IMR-90 (cell line): ENCODE data around the gene RPL36. TPM values are rescaled to one million over a fixed set of nuclear protein-coding genes. Genes with fewer than 3 reads are reported as not detected.
A peak's percentile ranks its signal among the peaks of the same experiment; 100 is the strongest.

ENCODE experiments used
- ATAC-seq: fragments of 200-7000 bp; cut with Tn5 transposase; 2 replicates; pipeline ENCODE4 v1.9.1; 2020; ENCODE audit warnings: low read depth, mild to moderate bottlenecking, moderate library complexity
- BruUV-seq: library from RNA; stranded (reverse); fragments of 400-500 nt; replicated peaks from 2 replicates; lab custom pipeline; 2021; lab: Mats Ljungman, UMichigan
- CTCF ChIA-PET: fragments of 300-600 bp; formaldehyde crosslinking; extraction: SDS; loops from one replicate; lab custom pipeline; 2021; ENCODE audit warnings: antibody characterized with exemption; lab: Yijun Ruan, JAX
- POLR2A ChIA-PET: fragments of 300-600 bp; sonication (Branson Sonifier 250); formaldehyde crosslinking; loops from one replicate; lab custom pipeline; 2022; ENCODE audit warnings: antibody characterized with exemption; ENCODE audit not compliant: unreplicated experiment; lab: Charles Lee
- DNase-seq: peaks from one replicate; pipeline ENCODE4 v3.0.0; 2013
- H2AFZ ChIP-seq: replicated peaks from 2 replicates; pipeline ENCODE3; 2013; ENCODE audit warnings: low read length, mild to moderate bottlenecking; ENCODE audit not compliant: poor library complexity
- H2AK5ac ChIP-seq: 2 replicates; pipeline ENCODE4 v1.6.1; 2013; ENCODE audit warnings: low read depth, low read length, inconsistent platforms
- H2AK9ac ChIP-seq: replicated peaks from 2 replicates; pipeline ENCODE3; 2013; ENCODE audit warnings: mild to moderate bottlenecking, low read depth, low read length, moderate library complexity; ENCODE audit not compliant: poor library complexity
- H2BK120ac ChIP-seq: 2 replicates; pipeline ENCODE4 v1.6.1; 2013; ENCODE audit warnings: low read depth, low read length, inconsistent platforms
- H2BK15ac ChIP-seq: 3 replicates; pipeline ENCODE4 v1.6.1; 2013; ENCODE audit warnings: low read depth, low read length, inconsistent platforms
- H2BK20ac ChIP-seq: 2 replicates; pipeline ENCODE4 v1.6.1; 2013; ENCODE audit warnings: low read depth, mild to moderate bottlenecking, inconsistent platforms, low read length, moderate library complexity
- H2BK5ac ChIP-seq: 2 replicates; pipeline ENCODE4 v1.6.1; 2013; ENCODE audit warnings: mild to moderate bottlenecking, low read depth, low read length, inconsistent platforms; ENCODE audit not compliant: poor library complexity, severe bottlenecking
- H3K14ac ChIP-seq: replicated peaks from 2 replicates; pipeline ENCODE4 v1.6.1; 2013; ENCODE audit warnings: low read depth, low read length, inconsistent platforms
- H3K18ac ChIP-seq: 2 replicates; pipeline ENCODE4 v1.6.1; 2013; ENCODE audit warnings: low read depth, low read length, control low read depth
- H3K23ac ChIP-seq: 2 replicates; pipeline ENCODE4 v1.6.1; 2013; ENCODE audit warnings: low read depth, low read length, inconsistent platforms
- H3K27ac ChIP-seq: 2 replicates; pipeline ENCODE4 v1.5.1; 2013; ENCODE audit warnings: mild to moderate bottlenecking, control low read depth, low read length; ENCODE audit not compliant: insufficient read depth
- H3K27me3 ChIP-seq: 2 replicates; pipeline ENCODE4 v1.6.1; 2013; ENCODE audit warnings: low read length; ENCODE audit not compliant: control insufficient read depth, insufficient read depth
- H3K36me3 ChIP-seq: 2 replicates; pipeline ENCODE4 v1.6.1; 2013; ENCODE audit warnings: low read length, mixed read lengths; ENCODE audit not compliant: control insufficient read depth, insufficient read depth
- H3K4ac ChIP-seq: 2 replicates; pipeline ENCODE4 v1.6.1; 2013; ENCODE audit warnings: low read depth, low read length, inconsistent platforms
- H3K4me1 ChIP-seq: 2 replicates; pipeline ENCODE4 v1.6.1; 2013; ENCODE audit warnings: low read length, mixed read lengths; ENCODE audit not compliant: control insufficient read depth, insufficient read depth
- H3K4me2 ChIP-seq: 2 replicates; pipeline ENCODE4 v1.6.1; 2013; ENCODE audit warnings: low read depth, mild to moderate bottlenecking, control low read depth, low read length, moderate library complexity
- H3K4me3 ChIP-seq: 2 replicates; pipeline ENCODE4 v1.5.1; 2013; ENCODE audit warnings: low read depth, mild to moderate bottlenecking, control low read depth, low read length, moderate library complexity; ENCODE audit not compliant: insufficient read depth
- H3K56ac ChIP-seq: 2 replicates; pipeline ENCODE4 v1.6.1; 2013; ENCODE audit warnings: low read length, inconsistent platforms; ENCODE audit not compliant: insufficient read depth; ENCODE audit errors: extremely low read depth
- H3K79me1 ChIP-seq, 2 experiments: 2 replicates each; pipeline ENCODE4 v1.6.1; 2013; ENCODE audit warnings: low read length in 2 of 2, inconsistent platforms in 1 of 2, low read depth in 1 of 2
- H3K9ac ChIP-seq: 2 replicates; pipeline ENCODE4 v1.6.1; 2013; ENCODE audit warnings: low read depth, low read length, control low read depth
- H3K9me1 ChIP-seq: 2 replicates; pipeline ENCODE4 v1.6.1; 2013; ENCODE audit warnings: low read length, inconsistent platforms; ENCODE audit not compliant: insufficient read depth
- H3K9me3 ChIP-seq: 2 replicates; pipeline ENCODE4 v1.6.1; 2013; ENCODE audit warnings: low read length; ENCODE audit not compliant: control insufficient read depth, insufficient read depth
- H4K20me1 ChIP-seq: 2 replicates; pipeline ENCODE4 v1.6.1; 2013; ENCODE audit warnings: low read length, inconsistent platforms; ENCODE audit not compliant: insufficient read depth
- H4K5ac ChIP-seq: 2 replicates; pipeline ENCODE4 v1.6.1; 2013; ENCODE audit warnings: mild to moderate bottlenecking, low read depth, low read length, control low read depth
- H4K8ac ChIP-seq, 2 experiments: 2 replicates each; pipeline ENCODE4 v1.6.1; 2013; ENCODE audit warnings: low read depth in 2 of 2, low read length in 2 of 2, control low read depth in 1 of 2, inconsistent platforms in 1 of 2
- H4K91ac ChIP-seq: 2 replicates; pipeline ENCODE4 v1.6.1; 2013; ENCODE audit warnings: low read depth, low read length, inconsistent platforms; ENCODE audit not compliant: insufficient read depth
- BHLHE40 ChIP-seq: fragments of 150-350 bp; IDR thresholded peaks from 2 replicates; pipeline ENCODE4 v1.6.1; 2016; ENCODE audit warnings: mild to moderate bottlenecking, low read depth, low read length
- CHD1 ChIP-seq: IDR thresholded peaks from 2 replicates; pipeline ENCODE4 v1.6.1; 2012; ENCODE audit warnings: low read depth, low read length, improper control_type of control experiment
- MAFK ChIP-seq: IDR thresholded peaks from 2 replicates; pipeline ENCODE4 v1.6.1; 2012; ENCODE audit warnings: low read depth, low read length, improper control_type of control experiment
- MAZ ChIP-seq: IDR thresholded peaks from 2 replicates; pipeline ENCODE4 v1.6.1; 2012; ENCODE audit warnings: low read depth, mild to moderate bottlenecking, low read length, improper control_type of control experiment, moderate library complexity, borderline replicate concordance
- MXI1 ChIP-seq: IDR thresholded peaks from 2 replicates; pipeline ENCODE4 v1.6.1; 2012; ENCODE audit warnings: low read depth, mild to moderate bottlenecking, low read length, moderate library complexity, borderline replicate concordance
- NFE2L2 ChIP-seq: fragments of 150-350 bp; IDR thresholded peaks from 2 replicates; pipeline ENCODE4 v1.6.1; 2016; ENCODE audit warnings: low read depth, mild to moderate bottlenecking, low read length
- POLR2A ChIP-seq: IDR thresholded peaks from 2 replicates; pipeline ENCODE4 v1.6.1; 2012; ENCODE audit warnings: mild to moderate bottlenecking, low read depth, low read length
- RAD21 ChIP-seq: IDR thresholded peaks from 2 replicates; pipeline ENCODE4 v1.6.1; 2012; ENCODE audit warnings: low read length, improper control_type of control experiment
- RCOR1 ChIP-seq: IDR thresholded peaks from 2 replicates; pipeline ENCODE4 v1.6.1; 2012; ENCODE audit warnings: mild to moderate bottlenecking, low read length, improper control_type of control experiment; ENCODE audit not compliant: insufficient replicate concordance
- RFX5 ChIP-seq: IDR thresholded peaks from 2 replicates; pipeline ENCODE4 v1.8.0; 2012; ENCODE audit warnings: low read depth, mild to moderate bottlenecking, low read length, moderate library complexity
- SMC3 ChIP-seq: fragments of 150-350 bp; IDR thresholded peaks from 2 replicates; pipeline ENCODE4 v1.6.1; 2016; ENCODE audit warnings: low read depth, mild to moderate bottlenecking, antibody characterized with exemption, low read length, moderate library complexity
- WGBS, 2 experiments: methylation state at CpG; one replicate each; pipeline versions ENCODE4 v1.1.5 to v1.1.7; 2013; ENCODE audit warnings: missing lambda C conversion rate in 2 of 2; ENCODE audit not compliant: insufficient read length in 1 of 2; ENCODE audit errors: extremely low coverage in 2 of 2; 5-methylcytosine and 5-hydroxymethylcytosine counted together
- dilution Hi-C: fragments of 300-500 bp; cut with HindIII; formaldehyde crosslinking; loops from one replicate; pipeline ENCODE4 v1.14.3; 2018; ENCODE audit warnings: low sequenced_read_pairs; ENCODE audit not compliant: unreplicated experiment
- in situ Hi-C: fragments of 300-500 bp; cut with MboI; formaldehyde crosslinking; loops from 3 replicates; pipeline ENCODE4 v1.14.3; 2019; ENCODE audit warnings: low sequenced_read_pairs, inconsistent platforms, mixed read lengths
- intact Hi-C: fragments of 100-400 bp; cut with micrococcal nuclease; formaldehyde crosslinking; loops from 2 replicates; pipeline ENCODE4 v1.10.0; 2022
- polyA plus RNA-seq, 3 experiments: library from polyadenylated mRNA; depleted of rRNA; stranded (reverse); fragments of >200 nt; gene quantifications; 2 replicates each; pipeline ENCODE4 v1.2.3, GENCODE V29; 2012; ENCODE audit warnings: low replicate concordance in 1 of 3
- total RNA-seq: library from RNA; depleted of rRNA; stranded (reverse); fragments of >200 nt; gene quantifications from 2 replicates; pipeline ENCODE4 v1.2.3, GENCODE V29; 2012
- TF ChIP-seq, protein P1 (sequence below): fragments of 150-350 bp; IDR thresholded peaks from 2 replicates; pipeline ENCODE4 v1.6.1; 2017; ENCODE audit warnings: mild to moderate bottlenecking, antibody characterized with exemption, low read length, low read depth
- TF ChIP-seq, protein P2 (sequence below): fragments of 150-350 bp; IDR thresholded peaks from 2 replicates; pipeline ENCODE4 v1.6.1; 2016; ENCODE audit warnings: low read depth, mild to moderate bottlenecking, low read length, moderate library complexity, borderline replicate concordance
- TF ChIP-seq, protein P3 (sequence below): conservative IDR thresholded peaks from 2 replicates; pipeline ENCODE4 v1.5.1; 2012; ENCODE audit warnings: mild to moderate bottlenecking, low read depth, low read length, improper control_type of control experiment

Gene RPL36
- total and polyA plus RNA-seq, 2 of the 4 experiments (the other 2 are of a cell fraction) = 232 to 757 TPM

DNA sequence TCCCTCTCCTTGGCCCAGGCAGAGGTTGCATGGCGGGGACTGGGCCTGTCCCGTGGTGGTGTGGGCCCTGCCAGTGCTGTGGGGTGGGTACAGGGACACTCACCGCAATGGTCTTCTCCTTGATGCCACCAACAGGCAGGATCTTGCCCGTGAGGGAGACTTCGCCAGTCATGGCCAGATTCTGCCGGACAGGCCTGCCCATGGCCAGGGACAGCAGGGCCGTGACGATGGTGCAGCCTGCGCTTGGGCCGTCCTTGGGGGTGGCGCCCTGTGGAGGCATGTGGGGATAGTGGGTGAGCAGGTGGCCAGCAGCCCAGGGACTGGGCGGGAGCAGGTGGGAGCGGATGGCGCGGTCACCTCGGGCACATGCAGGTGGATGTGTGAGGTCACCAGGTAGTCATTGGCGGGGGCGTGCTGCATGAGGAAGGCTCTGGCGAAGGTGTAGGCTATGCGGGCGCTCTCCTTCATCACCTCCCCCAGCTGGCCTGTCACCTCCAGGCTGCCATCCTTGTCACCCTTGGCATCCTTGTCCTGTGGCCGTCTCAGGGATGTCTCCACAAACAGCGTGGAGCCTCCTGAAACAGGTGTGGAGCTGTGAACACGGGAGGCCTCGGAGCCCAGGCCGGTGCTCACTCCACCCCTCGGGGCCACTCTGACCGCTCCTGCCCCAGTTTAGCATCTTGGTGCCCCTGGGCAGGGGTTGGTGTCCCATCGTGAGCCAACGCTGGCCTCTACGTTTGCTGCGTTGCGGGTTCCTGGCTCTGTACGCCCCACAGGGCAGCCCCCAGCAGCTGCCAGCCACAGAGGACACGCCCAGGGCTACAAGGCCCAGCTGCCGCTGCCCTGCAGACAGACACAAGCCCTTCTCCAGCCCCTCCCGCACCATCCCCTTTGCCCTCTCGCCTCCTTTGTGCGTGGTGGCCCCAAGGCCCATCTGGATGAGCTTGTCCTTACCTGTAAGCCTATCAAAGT, 3.4 kb downstream of the RPL36 start:
- no peak overlapping the region for H2AK5ac ChIP-seq
- H2BK15ac ChIP-seq = no peak overlapping the region
- H3K56ac ChIP-seq = no peak overlapping the region
- H3K9ac ChIP-seq = no peak overlapping the region
- H4K20me1 ChIP-seq = peaks cover 80% of the 10 kb centered on the region
- peaks cover 4% of the 10 kb centered on the region; the same call in 1 of the 2 replicates for H3K9me1 ChIP-seq
- H3K4me2 ChIP-seq = no peak overlapping the region
- no peak overlapping the region for H3K4ac ChIP-seq
- CTCF ChIA-PET = no interaction called here
- 91% methylated on average over 13 of the region's 39 CpGs; no CpG with 5 or more reads in 1 of the 2 experiments for WGBS, 2 experiments
- no peak overlapping the region for H3K18ac ChIP-seq
- DNase-seq (no peak), ATAC-seq (no peak)
- no peak overlapping the region for H2BK5ac ChIP-seq
- no peak overlapping the region for H4K5ac ChIP-seq
- H3K27me3 ChIP-seq = no peaks in the 10 kb centered on the region
- H3K79me1 ChIP-seq = peaks cover 4 to 65% of the 10 kb centered on the region in 2 experiments; a peak in 3 of 4 replicates
- H2BK120ac ChIP-seq = no peak overlapping the region
- in situ Hi-C loops (no loop called here), intact Hi-C loops (no loop called here), dilution Hi-C loops (no loop called here)
- POLR2A ChIA-PET = no interaction called here
- H2AFZ ChIP-seq = peak overlapping the region; percentile 23
- H4K8ac ChIP-seq = no peak overlapping the region
- H2AK9ac ChIP-seq = peak overlapping the region; percentile 70
- H3K36me3 ChIP-seq = peaks cover 68% of the 10 kb centered on the region
- TF ChIP-seq SMC3 (no peak), RAD21 (no peak), CHD1 (no peak), BHLHE40 (no peak), POLR2A (no peak), MAFK (no peak), RFX5 (no peak), RCOR1 (no peak), MXI1 (no peak), NFE2L2 (no peak), MAZ (no peak)
- TF ChIP-seq, protein P1, sequence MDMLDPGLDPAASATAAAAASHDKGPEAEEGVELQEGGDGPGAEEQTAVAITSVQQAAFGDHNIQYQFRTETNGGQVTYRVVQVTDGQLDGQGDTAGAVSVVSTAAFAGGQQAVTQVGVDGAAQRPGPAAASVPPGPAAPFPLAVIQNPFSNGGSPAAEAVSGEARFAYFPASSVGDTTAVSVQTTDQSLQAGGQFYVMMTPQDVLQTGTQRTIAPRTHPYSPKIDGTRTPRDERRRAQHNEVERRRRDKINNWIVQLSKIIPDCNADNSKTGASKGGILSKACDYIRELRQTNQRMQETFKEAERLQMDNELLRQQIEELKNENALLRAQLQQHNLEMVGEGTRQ = no peak
- TF ChIP-seq, protein P2, sequence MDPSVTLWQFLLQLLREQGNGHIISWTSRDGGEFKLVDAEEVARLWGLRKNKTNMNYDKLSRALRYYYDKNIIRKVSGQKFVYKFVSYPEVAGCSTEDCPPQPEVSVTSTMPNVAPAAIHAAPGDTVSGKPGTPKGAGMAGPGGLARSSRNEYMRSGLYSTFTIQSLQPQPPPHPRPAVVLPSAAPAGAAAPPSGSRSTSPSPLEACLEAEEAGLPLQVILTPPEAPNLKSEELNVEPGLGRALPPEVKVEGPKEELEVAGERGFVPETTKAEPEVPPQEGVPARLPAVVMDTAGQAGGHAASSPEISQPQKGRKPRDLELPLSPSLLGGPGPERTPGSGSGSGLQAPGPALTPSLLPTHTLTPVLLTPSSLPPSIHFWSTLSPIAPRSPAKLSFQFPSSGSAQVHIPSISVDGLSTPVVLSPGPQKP = no peak
- TF ChIP-seq, protein P3, sequence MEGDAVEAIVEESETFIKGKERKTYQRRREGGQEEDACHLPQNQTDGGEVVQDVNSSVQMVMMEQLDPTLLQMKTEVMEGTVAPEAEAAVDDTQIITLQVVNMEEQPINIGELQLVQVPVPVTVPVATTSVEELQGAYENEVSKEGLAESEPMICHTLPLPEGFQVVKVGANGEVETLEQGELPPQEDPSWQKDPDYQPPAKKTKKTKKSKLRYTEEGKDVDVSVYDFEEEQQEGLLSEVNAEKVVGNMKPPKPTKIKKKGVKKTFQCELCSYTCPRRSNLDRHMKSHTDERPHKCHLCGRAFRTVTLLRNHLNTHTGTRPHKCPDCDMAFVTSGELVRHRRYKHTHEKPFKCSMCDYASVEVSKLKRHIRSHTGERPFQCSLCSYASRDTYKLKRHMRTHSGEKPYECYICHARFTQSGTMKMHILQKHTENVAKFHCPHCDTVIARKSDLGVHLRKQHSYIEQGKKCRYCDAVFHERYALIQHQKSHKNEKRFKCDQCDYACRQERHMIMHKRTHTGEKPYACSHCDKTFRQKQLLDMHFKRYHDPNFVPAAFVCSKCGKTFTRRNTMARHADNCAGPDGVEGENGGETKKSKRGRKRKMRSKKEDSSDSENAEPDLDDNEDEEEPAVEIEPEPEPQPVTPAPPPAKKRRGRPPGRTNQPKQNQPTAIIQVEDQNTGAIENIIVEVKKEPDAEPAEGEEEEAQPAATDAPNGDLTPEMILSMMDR = no peak
- BruUV-seq = no TSS peak
- peaks cover 2% of the 10 kb centered on the region; the same call in 1 of the 2 replicates for H3K4me1 ChIP-seq
- no peak overlapping the region for H3K14ac ChIP-seq
- H4K91ac ChIP-seq = no peak overlapping the region
- H3K9me3 ChIP-seq = no peaks in the 10 kb centered on the region
- no peak overlapping the region for H3K23ac ChIP-seq
- H3K27ac ChIP-seq = no peak overlapping the region
- H3K4me3 ChIP-seq = no peak overlapping the region
- H2BK20ac ChIP-seq = no peak overlapping the region
